ENCODE measurements around the gene KCND3. TPM values are rescaled to one million over a fixed set of nuclear protein-coding genes. Genes with fewer than 3 reads are reported as not detected.

KCND3 gene
- total and polyA plus RNA-seq, 2 donors (not counting 3 experiments of a cell fraction or from before 2014, with no cell fraction given), result 0.03 TPM; not detected in 1

- DNase-seq (ENCODE audit: low read depth, low spot score), result no peak
- TF ChIP-seq MYC (IDR thresholded peaks at IDR 0.05; ENCODE audit: low read depth, low read length) (no peak), FOS (IDR thresholded peaks at IDR 0.05; ENCODE audit: borderline replicate concordance, insufficient read depth, low read length) (no peak), MAX (IDR thresholded peaks at IDR 0.05; ENCODE audit: insufficient read depth, insufficient read length) (no peak), EZH2 (IDR thresholded peaks at IDR 0.05; ENCODE audit: borderline replicate concordance, low read depth, low read length, severe bottlenecking) (no peak), JUN (IDR thresholded peaks at IDR 0.05; ENCODE audit: borderline replicate concordance, insufficient read depth, insufficient read length, low read depth) (no peak), POLR2AphosphoS5 (IDR thresholded peaks at IDR 0.05; ENCODE audit: insufficient read depth, low read depth, low read length) (no peak), POLR2A (IDR thresholded peaks at IDR 0.05; ENCODE audit: low read depth, low read length) (no peak), GATA2 (IDR thresholded peaks at IDR 0.05; ENCODE audit: insufficient read depth, insufficient read length, low read depth, low read length) (no peak)
- TF ChIP-seq, protein P1, sequence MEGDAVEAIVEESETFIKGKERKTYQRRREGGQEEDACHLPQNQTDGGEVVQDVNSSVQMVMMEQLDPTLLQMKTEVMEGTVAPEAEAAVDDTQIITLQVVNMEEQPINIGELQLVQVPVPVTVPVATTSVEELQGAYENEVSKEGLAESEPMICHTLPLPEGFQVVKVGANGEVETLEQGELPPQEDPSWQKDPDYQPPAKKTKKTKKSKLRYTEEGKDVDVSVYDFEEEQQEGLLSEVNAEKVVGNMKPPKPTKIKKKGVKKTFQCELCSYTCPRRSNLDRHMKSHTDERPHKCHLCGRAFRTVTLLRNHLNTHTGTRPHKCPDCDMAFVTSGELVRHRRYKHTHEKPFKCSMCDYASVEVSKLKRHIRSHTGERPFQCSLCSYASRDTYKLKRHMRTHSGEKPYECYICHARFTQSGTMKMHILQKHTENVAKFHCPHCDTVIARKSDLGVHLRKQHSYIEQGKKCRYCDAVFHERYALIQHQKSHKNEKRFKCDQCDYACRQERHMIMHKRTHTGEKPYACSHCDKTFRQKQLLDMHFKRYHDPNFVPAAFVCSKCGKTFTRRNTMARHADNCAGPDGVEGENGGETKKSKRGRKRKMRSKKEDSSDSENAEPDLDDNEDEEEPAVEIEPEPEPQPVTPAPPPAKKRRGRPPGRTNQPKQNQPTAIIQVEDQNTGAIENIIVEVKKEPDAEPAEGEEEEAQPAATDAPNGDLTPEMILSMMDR (IDR thresholded peaks at IDR 0.05; ENCODE audit: extremely low read depth in 1 of 2, insufficient read depth in 1 of 2, low read depth in 1 of 2, low read length in 2 of 2), result no peak
- Histone ChIP-seq H2AFZ (ENCODE audit: low read depth, low read length) (no peak overlapping the region), H3K9ac (replicated peaks; ENCODE audit: extremely low read depth, insufficient read depth, low read length) (no peak overlapping the region), H3K4me3 (replicated peaks in 1 of 3; ENCODE audit: insufficient read depth in 1 of 3, low read depth in 1 of 3, low read length in 3 of 3) (no peak overlapping the region), H3K36me3 (ENCODE audit: control insufficient read depth in 2 of 2, extremely low read depth in 1 of 2, insufficient read depth in 2 of 2, low read length in 2 of 2) (no peaks in the 10 kb centered on the region), H3K27ac (ENCODE audit: insufficient read depth, low read depth, low read length) (no peak overlapping the region), H3K9me3 (replicated peaks; ENCODE audit: control insufficient read depth, insufficient read depth, low read length) (no peaks in the 10 kb centered on the region), H4K20me1 (replicated peaks; ENCODE audit: control insufficient read depth, extremely low read depth, insufficient read depth, low read length) (no peaks in the 10 kb centered on the region), H3K9me1 (replicated peaks; ENCODE audit: control insufficient read depth, extremely low read depth, insufficient read depth, low read length) (no peaks in the 10 kb centered on the region), H3K27me3 (ENCODE audit: control insufficient read depth in 2 of 2, insufficient read depth in 2 of 2, low read length in 2 of 2) (peaks cover 2 to 4% of the 10 kb centered on the region in 2 experiments), H3K4me2 (ENCODE audit: insufficient read depth, low read length) (no peak overlapping the region), H3K79me2 (ENCODE audit: control insufficient read depth, insufficient read depth, low read length) (no peaks in the 10 kb centered on the region), H3K4me1 (ENCODE audit: control insufficient read depth, extremely low read depth, insufficient read depth, low read length) (no peaks in the 10 kb centered on the region)
- FAIRE-seq, result no peak
- POLR2A ChIA-PET, result no interaction called here
- intact Hi-C loops (cut with micrococcal nuclease), result no loop called here
- BruUV-seq (replicated peaks), result no TSS peak
- dilution Hi-C loops (cut with MboI; ENCODE audit: extremely low pct_ligation_motif_present, low sequenced_read_pairs), result no loop called here
- CTCF ChIA-PET, result no interaction called here
Observed at GRCh38 chr1:112001436-112001835, 12.0 kb upstream of the KCND3 start.

Measured in endothelial cell of umbilical vein (primary cell).